Measurements from ENCODE around the gene EPHB1. TPM values are rescaled to one million over a fixed set of nuclear protein-coding genes. Genes with fewer than 3 reads are reported as not detected.

Gene EPHB1
- total RNA-seq, 1 experiment from 2014 or later = 0.86 TPM

GRCh38 chr3:134956844-134957243 is 161.8 kb downstream of the EPHB1 start:
- intact Hi-C loops (cut with micrococcal nuclease) = no loop called here
- H2AFZ ChIP-seq (ENCODE audit: low read depth, low read length, poor library complexity, severe bottlenecking) = no peak overlapping the region
- H4K20me1 ChIP-seq (ENCODE audit: insufficient read depth) = no peaks in the 10 kb centered on the region
- no peak overlapping the region for H3K9ac ChIP-seq (ENCODE audit: low read length)
- TF ChIP-seq SIN3A (IDR thresholded peaks at IDR 0.05; ENCODE audit: low read depth) (no peak), FOSL1 (IDR thresholded peaks at IDR 0.05; ENCODE audit: low read depth) (no peak), ZNF274 (IDR thresholded peaks at IDR 0.05; ENCODE audit: low read depth, low read length) (no peak), REST (IDR thresholded peaks at IDR 0.05; ENCODE audit: low read depth) (no peak), ZFX (IDR thresholded peaks at IDR 0.05) (no peak), POLR2A (IDR thresholded peaks at IDR 0.05; ENCODE audit: borderline replicate concordance, extremely low read depth, insufficient read depth, insufficient read length) (no peak), SRF (IDR thresholded peaks at IDR 0.05; ENCODE audit: low read depth) (no peak), RAD21 (IDR thresholded peaks at IDR 0.05; ENCODE audit: low read depth) (no peak), CBX3 (IDR thresholded peaks at IDR 0.05; ENCODE audit: low read depth) (no peak), YY1 (IDR thresholded peaks at IDR 0.05; ENCODE audit: extremely low read depth, insufficient replicate concordance, low read depth, low read length) (no peak)
- TF ChIP-seq, protein P1, sequence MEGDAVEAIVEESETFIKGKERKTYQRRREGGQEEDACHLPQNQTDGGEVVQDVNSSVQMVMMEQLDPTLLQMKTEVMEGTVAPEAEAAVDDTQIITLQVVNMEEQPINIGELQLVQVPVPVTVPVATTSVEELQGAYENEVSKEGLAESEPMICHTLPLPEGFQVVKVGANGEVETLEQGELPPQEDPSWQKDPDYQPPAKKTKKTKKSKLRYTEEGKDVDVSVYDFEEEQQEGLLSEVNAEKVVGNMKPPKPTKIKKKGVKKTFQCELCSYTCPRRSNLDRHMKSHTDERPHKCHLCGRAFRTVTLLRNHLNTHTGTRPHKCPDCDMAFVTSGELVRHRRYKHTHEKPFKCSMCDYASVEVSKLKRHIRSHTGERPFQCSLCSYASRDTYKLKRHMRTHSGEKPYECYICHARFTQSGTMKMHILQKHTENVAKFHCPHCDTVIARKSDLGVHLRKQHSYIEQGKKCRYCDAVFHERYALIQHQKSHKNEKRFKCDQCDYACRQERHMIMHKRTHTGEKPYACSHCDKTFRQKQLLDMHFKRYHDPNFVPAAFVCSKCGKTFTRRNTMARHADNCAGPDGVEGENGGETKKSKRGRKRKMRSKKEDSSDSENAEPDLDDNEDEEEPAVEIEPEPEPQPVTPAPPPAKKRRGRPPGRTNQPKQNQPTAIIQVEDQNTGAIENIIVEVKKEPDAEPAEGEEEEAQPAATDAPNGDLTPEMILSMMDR (IDR thresholded peaks at IDR 0.05 in 2 of 3, conservative IDR thresholded peaks at IDR 0.05 in 1 of 3; ENCODE audit: borderline replicate concordance in 1 of 3, insufficient read depth in 1 of 3, low read depth in 2 of 3, low read length in 2 of 3) = no peak
- TF ChIP-seq, protein P2, sequence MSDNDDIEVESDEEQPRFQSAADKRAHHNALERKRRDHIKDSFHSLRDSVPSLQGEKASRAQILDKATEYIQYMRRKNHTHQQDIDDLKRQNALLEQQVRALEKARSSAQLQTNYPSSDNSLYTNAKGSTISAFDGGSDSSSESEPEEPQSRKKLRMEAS (IDR thresholded peaks at IDR 0.05) = no peak
- H3K4me3 ChIP-seq (replicated peaks in 1 of 2; ENCODE audit: low read depth in 1 of 2, low read length in 2 of 2) = no peak overlapping the region
- H3K27me3 ChIP-seq (ENCODE audit: insufficient read depth, low read length) = peaks cover 14% of the 10 kb centered on the region; the same call in 1 of the 2 replicates
- ChIA-PET RAD21 (ENCODE audit: low non-redundant PET in 1 of 2, low total read pairs in 2 of 2, uncharacterized antibody in 2 of 2, unreplicated experiment in 2 of 2) (no interaction called here), POLR2A (no interaction called here), CTCF (no interaction called here)
- no peak for DNase-seq (ENCODE audit: low read depth, low spot score)
- BruUV-seq (replicated peaks) = no TSS peak
- no peak overlapping the region for H3K4me2 ChIP-seq (ENCODE audit: low read length)
- H3K36me3 ChIP-seq (ENCODE audit: control insufficient read depth in 1 of 2, insufficient read depth in 2 of 2, low read length in 2 of 2) = no peaks in the 10 kb centered on the region
- no peaks in the 10 kb centered on the region for H3K79me2 ChIP-seq (ENCODE audit: insufficient read depth, low read length)
- H3K4me1 ChIP-seq (ENCODE audit: control insufficient read depth in 1 of 2, insufficient read depth in 2 of 2, low read length in 2 of 2) = no peaks in the 10 kb centered on the region
- no peak for ATAC-seq
- no peaks in the 10 kb centered on the region for H3K9me3 ChIP-seq (ENCODE audit: control insufficient read depth in 1 of 2, insufficient read depth in 1 of 2, low read depth in 1 of 2, low read length in 2 of 2)
- H3K27ac ChIP-seq (ENCODE audit: low read depth, low read length) = no peak overlapping the region
- H3K9me2 ChIP-seq (ENCODE audit: insufficient read depth) = no peaks in the 10 kb centered on the region

All from HCT116 (cell line).